Neural cell (in vitro differentiated cells): ENCODE results near the gene IYD. TPM values are rescaled to one million over a fixed set of nuclear protein-coding genes. Genes with fewer than 3 reads are reported as not detected.

Experiments used
- H2AFZ ChIP-seq: fragments of 200-600, 300-800 bp; sonication (generic), shearing (Covaris generic); 2 replicates; pipeline ENCODE4 v1.6.0; 2014; ENCODE audit warnings: low read depth, mild to moderate bottlenecking, antibody characterized with exemption, low read length, moderate library complexity
- H3F3A ChIP-seq: fragments of 200-600 bp; shearing (Covaris generic); 2 replicates; pipeline ENCODE4 v1.6.1; 2016; ENCODE audit warnings: mild to moderate bottlenecking, moderate library complexity, mixed read lengths, antibody characterized with exemption, low read length; ENCODE audit not compliant: insufficient read depth, poor library complexity, severe bottlenecking
- H3K27ac ChIP-seq: fragments of 200-600, 300-800 bp; sonication (generic), shearing (Covaris generic); 2 replicates; pipeline ENCODE4 v1.5.1; 2014; ENCODE audit warnings: mild to moderate bottlenecking, low read length, moderate library complexity
- H3K27me3 ChIP-seq: fragments of 300-800, 200-600 bp; sonication (generic), shearing (Covaris generic); 2 replicates; pipeline ENCODE4 v1.6.0; 2014; ENCODE audit warnings: mild to moderate bottlenecking, low read depth, low read length, moderate library complexity; ENCODE audit not compliant: insufficient read depth
- H3K36me3 ChIP-seq: fragments of 300-800, 200-600 bp; sonication (generic), shearing (Covaris generic); 2 replicates; pipeline ENCODE4 v1.5.1; 2014; ENCODE audit warnings: mild to moderate bottlenecking, antibody characterized with exemption, low read length, moderate library complexity; ENCODE audit not compliant: insufficient read depth
- H3K4me2 ChIP-seq: fragments of 300-800, 200-600 bp; sonication (generic), shearing (Covaris generic); 2 replicates; pipeline ENCODE4 v1.6.0; 2014; ENCODE audit warnings: mild to moderate bottlenecking, low read length
- H3K4me3 ChIP-seq: fragments of 300-800, 200-600 bp; sonication (generic), shearing (Covaris generic); 2 replicates; pipeline ENCODE4 v1.5.1; 2014; ENCODE audit warnings: mild to moderate bottlenecking, low read length, moderate library complexity
- H3K79me2 ChIP-seq: fragments of 200-600 bp; shearing (Covaris generic); replicated peaks from 2 replicates; pipeline ENCODE4 v1.6.0; 2014; ENCODE audit warnings: mild to moderate bottlenecking, low read length, moderate library complexity; ENCODE audit not compliant: insufficient read depth
- H3K9ac ChIP-seq: fragments of 300-800, 200-600 bp; sonication (generic), shearing (Covaris generic); 2 replicates; pipeline ENCODE4 v1.6.1; 2016; ENCODE audit warnings: mild to moderate bottlenecking, low read length, mixed read lengths
- H3K9me2 ChIP-seq: fragments of 200-600 bp; shearing (Covaris generic); 2 replicates; pipeline ENCODE4 v1.6.1; 2016; ENCODE audit warnings: mild to moderate bottlenecking, low read length, mixed read lengths; ENCODE audit not compliant: insufficient read depth
- H3K9me3 ChIP-seq: fragments of 200-600, 300-800 bp; sonication (generic), shearing (Covaris generic); 2 replicates; pipeline ENCODE4 v1.6.1; 2016; ENCODE audit warnings: mild to moderate bottlenecking, mixed run types, low read length, moderate library complexity, mixed read lengths
- H4K20me1 ChIP-seq: fragments of 200-600 bp; shearing (Covaris generic); 2 replicates; pipeline ENCODE4 v1.6.1; 2016; ENCODE audit warnings: mild to moderate bottlenecking, mixed run types; ENCODE audit not compliant: insufficient read depth
- EP300 ChIP-seq: fragments of 450-650 bp; conservative IDR thresholded peaks from 2 replicates; pipeline ENCODE4 v1.6.1; 2014; ENCODE audit warnings: antibody characterized with exemption, mild to moderate bottlenecking, moderate library complexity; ENCODE audit not compliant: poor library complexity, severe bottlenecking
- EZH2 ChIP-seq: fragments of 200-600, 300-800 bp; shearing (Covaris generic), sonication (generic); IDR thresholded peaks from 2 replicates; pipeline ENCODE4 v1.6.1; 2014; ENCODE audit warnings: antibody characterized with exemption, low read length, borderline replicate concordance, mild to moderate bottlenecking; ENCODE audit not compliant: insufficient read depth, poor library complexity, severe bottlenecking
- MXI1 ChIP-seq: fragments of 450-650 bp; conservative IDR thresholded peaks from 2 replicates; pipeline ENCODE4 v1.6.1; 2014; ENCODE audit warnings: antibody characterized with exemption, mild to moderate bottlenecking; ENCODE audit not compliant: poor library complexity, severe bottlenecking
- POLR2AphosphoS5 ChIP-seq: IDR thresholded peaks from 2 replicates; pipeline ENCODE4 v1.6.1; 2012
- RAD21 ChIP-seq: fragments of 450-650 bp; conservative IDR thresholded peaks from 2 replicates; pipeline ENCODE4 v1.6.1; 2014; ENCODE audit warnings: antibody characterized with exemption, mild to moderate bottlenecking, moderate library complexity
- SMC3 ChIP-seq: fragments of 450-650 bp; conservative IDR thresholded peaks from 2 replicates; pipeline ENCODE4 v1.6.1; 2014; ENCODE audit warnings: antibody characterized with exemption, mild to moderate bottlenecking, moderate library complexity; ENCODE audit not compliant: poor library complexity
- TAF1 ChIP-seq: IDR thresholded peaks from 2 replicates; pipeline ENCODE4 v1.6.1; 2012; ENCODE audit warnings: low read depth
- polyA plus RNA-seq: library from polyadenylated mRNA; depleted of rRNA; stranded (reverse); fragments of >200 nt; gene quantifications from 2 replicates; pipeline ENCODE4 v1.2.3, GENCODE V29; 2014
- TF ChIP-seq, protein P1 (sequence below): fragments of 450-650 bp; IDR thresholded peaks from 2 replicates; pipeline ENCODE4 v1.5.1; 2014; ENCODE audit warnings: antibody characterized with exemption, mild to moderate bottlenecking, moderate library complexity; ENCODE audit not compliant: poor library complexity, severe bottlenecking
- TF ChIP-seq, protein P2 (sequence below): IDR thresholded peaks from 2 replicates; pipeline ENCODE4 v1.6.1; 2012; ENCODE audit warnings: borderline replicate concordance

IYD gene
- polyA plus RNA-seq, 1 donor from 2014 or later, result not detected

DNA sequence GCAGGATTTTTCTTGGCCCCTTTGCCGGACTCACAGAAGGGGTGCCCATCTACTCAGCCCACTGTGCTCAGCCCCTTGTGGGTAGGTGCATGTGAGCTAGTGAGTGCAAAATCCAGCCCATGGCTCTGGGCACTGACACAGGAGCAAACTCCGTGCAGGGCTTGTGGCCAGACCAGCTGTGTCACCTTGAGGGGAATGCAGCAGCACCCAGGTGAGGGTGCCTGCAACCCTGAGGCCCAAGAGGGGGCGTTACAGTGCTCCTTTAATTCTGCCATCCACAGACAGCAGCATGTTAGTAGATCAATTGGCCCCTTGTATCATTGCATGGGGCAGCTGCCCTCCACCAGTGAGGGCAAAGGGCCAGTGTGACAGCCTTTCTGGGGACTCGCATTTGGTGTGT lies 12.9 kb upstream of the IYD start:
- Histone ChIP-seq H2AFZ (no peak overlapping the region), H3K27me3 (no peaks in the 10 kb centered on the region), H3K79me2 (no peaks in the 10 kb centered on the region), H3K9ac (no peak overlapping the region), H3K9me2 (no peaks in the 10 kb centered on the region), H4K20me1 (no peaks in the 10 kb centered on the region), H3F3A (no peaks in the 10 kb centered on the region), H3K4me2 (no peak overlapping the region), H3K36me3 (no peaks in the 10 kb centered on the region), H3K9me3 (no peaks in the 10 kb centered on the region), H3K27ac (no peak overlapping the region), H3K4me3 (no peak overlapping the region)
- TF ChIP-seq SMC3, result no peak
- no peak for TF ChIP-seq EZH2
- TF ChIP-seq POLR2AphosphoS5, result no peak
- no peak for TF ChIP-seq TAF1
- TF ChIP-seq, protein P1, sequence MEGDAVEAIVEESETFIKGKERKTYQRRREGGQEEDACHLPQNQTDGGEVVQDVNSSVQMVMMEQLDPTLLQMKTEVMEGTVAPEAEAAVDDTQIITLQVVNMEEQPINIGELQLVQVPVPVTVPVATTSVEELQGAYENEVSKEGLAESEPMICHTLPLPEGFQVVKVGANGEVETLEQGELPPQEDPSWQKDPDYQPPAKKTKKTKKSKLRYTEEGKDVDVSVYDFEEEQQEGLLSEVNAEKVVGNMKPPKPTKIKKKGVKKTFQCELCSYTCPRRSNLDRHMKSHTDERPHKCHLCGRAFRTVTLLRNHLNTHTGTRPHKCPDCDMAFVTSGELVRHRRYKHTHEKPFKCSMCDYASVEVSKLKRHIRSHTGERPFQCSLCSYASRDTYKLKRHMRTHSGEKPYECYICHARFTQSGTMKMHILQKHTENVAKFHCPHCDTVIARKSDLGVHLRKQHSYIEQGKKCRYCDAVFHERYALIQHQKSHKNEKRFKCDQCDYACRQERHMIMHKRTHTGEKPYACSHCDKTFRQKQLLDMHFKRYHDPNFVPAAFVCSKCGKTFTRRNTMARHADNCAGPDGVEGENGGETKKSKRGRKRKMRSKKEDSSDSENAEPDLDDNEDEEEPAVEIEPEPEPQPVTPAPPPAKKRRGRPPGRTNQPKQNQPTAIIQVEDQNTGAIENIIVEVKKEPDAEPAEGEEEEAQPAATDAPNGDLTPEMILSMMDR, result no peak
- TF ChIP-seq EP300, result no peak
- TF ChIP-seq, protein P2, sequence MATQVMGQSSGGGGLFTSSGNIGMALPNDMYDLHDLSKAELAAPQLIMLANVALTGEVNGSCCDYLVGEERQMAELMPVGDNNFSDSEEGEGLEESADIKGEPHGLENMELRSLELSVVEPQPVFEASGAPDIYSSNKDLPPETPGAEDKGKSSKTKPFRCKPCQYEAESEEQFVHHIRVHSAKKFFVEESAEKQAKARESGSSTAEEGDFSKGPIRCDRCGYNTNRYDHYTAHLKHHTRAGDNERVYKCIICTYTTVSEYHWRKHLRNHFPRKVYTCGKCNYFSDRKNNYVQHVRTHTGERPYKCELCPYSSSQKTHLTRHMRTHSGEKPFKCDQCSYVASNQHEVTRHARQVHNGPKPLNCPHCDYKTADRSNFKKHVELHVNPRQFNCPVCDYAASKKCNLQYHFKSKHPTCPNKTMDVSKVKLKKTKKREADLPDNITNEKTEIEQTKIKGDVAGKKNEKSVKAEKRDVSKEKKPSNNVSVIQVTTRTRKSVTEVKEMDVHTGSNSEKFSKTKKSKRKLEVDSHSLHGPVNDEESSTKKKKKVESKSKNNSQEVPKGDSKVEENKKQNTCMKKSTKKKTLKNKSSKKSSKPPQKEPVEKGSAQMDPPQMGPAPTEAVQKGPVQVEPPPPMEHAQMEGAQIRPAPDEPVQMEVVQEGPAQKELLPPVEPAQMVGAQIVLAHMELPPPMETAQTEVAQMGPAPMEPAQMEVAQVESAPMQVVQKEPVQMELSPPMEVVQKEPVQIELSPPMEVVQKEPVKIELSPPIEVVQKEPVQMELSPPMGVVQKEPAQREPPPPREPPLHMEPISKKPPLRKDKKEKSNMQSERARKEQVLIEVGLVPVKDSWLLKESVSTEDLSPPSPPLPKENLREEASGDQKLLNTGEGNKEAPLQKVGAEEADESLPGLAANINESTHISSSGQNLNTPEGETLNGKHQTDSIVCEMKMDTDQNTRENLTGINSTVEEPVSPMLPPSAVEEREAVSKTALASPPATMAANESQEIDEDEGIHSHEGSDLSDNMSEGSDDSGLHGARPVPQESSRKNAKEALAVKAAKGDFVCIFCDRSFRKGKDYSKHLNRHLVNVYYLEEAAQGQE, result no peak
- no peak for TF ChIP-seq MXI1
- TF ChIP-seq RAD21, result no peak

DNA sequence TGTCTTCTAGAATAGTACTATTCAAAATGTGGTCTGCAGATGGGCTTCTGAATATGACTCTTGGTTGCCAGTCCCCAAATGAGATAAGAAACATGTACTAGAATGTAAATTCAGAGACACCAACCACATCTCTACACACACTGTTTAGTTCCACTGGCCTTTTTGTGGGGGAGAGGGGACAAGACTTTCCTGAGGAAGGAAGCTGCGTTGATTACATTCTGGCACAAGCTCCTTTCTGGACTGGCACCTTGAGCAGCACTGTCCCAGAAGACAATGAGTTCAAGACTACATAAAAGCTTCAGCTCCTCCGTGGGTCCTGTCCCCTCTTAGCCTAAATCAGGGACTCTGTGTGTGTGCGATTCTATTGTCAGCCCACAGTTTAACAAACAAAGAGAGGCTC lies 6.9 kb upstream of the IYD start:
- no peaks in the 10 kb centered on the region for H3K79me2 ChIP-seq
- H4K20me1 ChIP-seq, result no peaks in the 10 kb centered on the region
- H3K36me3 ChIP-seq, result no peaks in the 10 kb centered on the region
- H2AFZ ChIP-seq, result no peak overlapping the region
- H3K27ac ChIP-seq, result no peak overlapping the region
- no peak overlapping the region for H3K9ac ChIP-seq
- no peaks in the 10 kb centered on the region for H3K9me2 ChIP-seq
- H3F3A ChIP-seq, result no peaks in the 10 kb centered on the region
- H3K4me3 ChIP-seq, result no peak overlapping the region
- no peak overlapping the region for H3K4me2 ChIP-seq
- H3K27me3 ChIP-seq, result no peaks in the 10 kb centered on the region
- no peaks in the 10 kb centered on the region for H3K9me3 ChIP-seq
- TF ChIP-seq MXI1 (no peak), EP300 (no peak), RAD21 (no peak), SMC3 (no peak), POLR2AphosphoS5 (no peak), EZH2 (no peak), TAF1 (no peak)
- TF ChIP-seq, protein P2, result no peak
- TF ChIP-seq, protein P1, result no peak
